ENCODE results near the gene ARID1B. TPM values are rescaled to one million over a fixed set of nuclear protein-coding genes. Genes with fewer than 3 reads are reported as not detected.

ARID1B gene
- total and polyA plus RNA-seq, 2 of the 13 experiments (the other 11 are each of a cell fraction or from before 2014, with no cell fraction given): 20.1 to 32.6 TPM

- ATAC-seq (no peak; the same call in 2 of the 3 replicates), FAIRE-seq (no peak), DNase-seq (ENCODE audit: low spot score) (no peak)
- 0 out of 2 replicates have a peak, but pooled peaks have one; percentile 54 for TF ChIP-seq ZBTB33 (CRISPR knock-in tag; IDR thresholded peaks at IDR 0.05)
- TF ChIP-seq, protein P1, sequence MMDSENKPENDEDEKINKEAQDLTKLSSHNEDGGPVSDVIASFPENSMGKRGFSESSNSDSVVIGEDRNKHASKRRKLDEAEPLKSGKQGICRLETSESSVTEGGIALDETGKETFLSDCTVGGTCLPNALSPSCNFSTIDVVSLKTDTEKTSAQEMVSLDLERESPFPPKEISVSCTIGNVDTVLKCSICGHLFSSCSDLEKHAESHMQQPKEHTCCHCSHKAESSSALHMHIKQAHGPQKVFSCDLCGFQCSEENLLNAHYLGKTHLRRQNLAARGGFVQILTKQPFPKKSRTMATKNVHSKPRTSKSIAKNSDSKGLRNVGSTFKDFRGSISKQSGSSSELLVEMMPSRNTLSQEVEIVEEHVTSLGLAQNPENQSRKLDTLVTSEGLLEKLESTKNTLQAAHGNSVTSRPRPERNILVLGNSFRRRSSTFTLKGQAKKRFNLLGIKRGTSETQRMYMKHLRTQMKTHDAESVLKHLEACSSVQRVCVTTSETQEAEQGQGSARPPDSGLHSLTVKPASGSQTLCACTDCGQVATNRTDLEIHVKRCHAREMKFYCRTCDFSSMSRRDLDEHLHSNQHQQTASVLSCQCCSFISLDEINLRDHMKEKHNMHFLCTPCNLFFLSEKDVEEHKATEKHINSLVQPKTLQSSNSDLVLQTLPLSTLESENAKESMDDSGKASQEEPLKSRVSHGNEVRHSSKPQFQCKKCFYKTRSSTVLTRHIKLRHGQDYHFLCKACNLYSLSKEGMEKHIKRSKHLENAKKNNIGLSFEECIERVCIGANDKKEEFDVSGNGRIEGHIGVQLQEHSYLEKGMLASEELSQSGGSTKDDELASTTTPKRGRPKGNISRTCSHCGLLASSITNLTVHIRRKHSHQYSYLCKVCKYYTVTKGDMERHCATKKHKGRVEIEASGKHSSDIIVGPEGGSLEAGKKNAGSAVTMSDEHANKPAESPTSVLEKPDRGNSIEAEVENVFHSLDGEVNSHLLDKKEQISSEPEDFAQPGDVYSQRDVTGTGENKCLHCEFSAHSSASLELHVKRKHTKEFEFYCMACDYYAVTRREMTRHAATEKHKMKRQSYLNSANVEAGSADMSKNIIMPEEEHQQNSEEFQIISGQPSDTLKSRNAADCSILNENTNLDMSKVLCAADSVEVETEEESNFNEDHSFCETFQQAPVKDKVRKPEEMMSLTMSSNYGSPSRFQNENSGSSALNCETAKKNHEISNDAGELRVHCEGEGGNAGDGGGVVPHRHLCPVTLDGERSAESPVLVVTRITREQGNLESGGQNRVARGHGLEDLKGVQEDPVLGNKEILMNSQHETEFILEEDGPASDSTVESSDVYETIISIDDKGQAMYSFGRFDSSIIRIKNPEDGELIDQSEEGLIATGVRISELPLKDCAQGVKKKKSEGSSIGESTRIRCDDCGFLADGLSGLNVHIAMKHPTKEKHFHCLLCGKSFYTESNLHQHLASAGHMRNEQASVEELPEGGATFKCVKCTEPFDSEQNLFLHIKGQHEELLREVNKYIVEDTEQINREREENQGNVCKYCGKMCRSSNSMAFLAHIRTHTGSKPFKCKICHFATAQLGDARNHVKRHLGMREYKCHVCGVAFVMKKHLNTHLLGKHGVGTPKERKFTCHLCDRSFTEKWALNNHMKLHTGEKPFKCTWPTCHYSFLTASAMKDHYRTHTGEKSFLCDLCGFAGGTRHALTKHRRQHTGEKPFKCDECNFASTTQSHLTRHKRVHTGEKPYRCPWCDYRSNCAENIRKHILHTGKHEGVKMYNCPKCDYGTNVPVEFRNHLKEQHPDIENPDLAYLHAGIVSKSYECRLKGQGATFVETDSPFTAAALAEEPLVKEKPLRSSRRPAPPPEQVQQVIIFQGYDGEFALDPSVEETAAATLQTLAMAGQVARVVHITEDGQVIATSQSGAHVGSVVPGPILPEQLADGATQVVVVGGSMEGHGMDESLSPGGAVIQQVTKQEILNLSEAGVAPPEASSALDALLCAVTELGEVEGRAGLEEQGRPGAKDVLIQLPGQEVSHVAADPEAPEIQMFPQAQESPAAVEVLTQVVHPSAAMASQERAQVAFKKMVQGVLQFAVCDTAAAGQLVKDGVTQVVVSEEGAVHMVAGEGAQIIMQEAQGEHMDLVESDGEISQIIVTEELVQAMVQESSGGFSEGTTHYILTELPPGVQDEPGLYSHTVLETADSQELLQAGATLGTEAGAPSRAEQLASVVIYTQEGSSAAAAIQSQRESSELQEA (CRISPR knock-in tag; IDR thresholded peaks at IDR 0.05; ENCODE audit: not compliant biosample characterization): no peak
- intact Hi-C loops (cut with micrococcal nuclease; ENCODE audit: unreplicated experiment): no loop called here
- in situ Hi-C loops (cut with HindIII; ENCODE audit: extremely low pct_ligation_motif_present, low pct_unique_long_range_greater_than_20kb): no loop called here
- Histone ChIP-seq H3K4me1 (ENCODE audit: insufficient read depth, low read length) (peaks cover 5% of the 10 kb centered on the region), H3K27me3 (ENCODE audit: control insufficient read depth in 1 of 2, insufficient read depth in 2 of 2, low read length in 2 of 2) (no peaks in the 10 kb centered on the region), H3K79me2 (ENCODE audit: insufficient read depth, low read length) (peaks cover 25% of the 10 kb centered on the region), H3K4me3 (replicated peaks in 1 of 3; ENCODE audit: insufficient read depth in 1 of 3, low read depth in 2 of 3, low read length in 3 of 3) (no peak overlapping the region), H2AFZ (ENCODE audit: low read length) (no peak overlapping the region), H3K27ac (ENCODE audit: extremely low read length, insufficient read depth, low read length) (no peak overlapping the region), H3K9me3 (ENCODE audit: low read length) (no peaks in the 10 kb centered on the region), H3K9ac (ENCODE audit: insufficient read depth, low read depth, low read length) (no peak overlapping the region), H4K20me1 (ENCODE audit: insufficient read depth, low read length) (no peaks in the 10 kb centered on the region), H3K36me3 (replicated peaks in 1 of 2; ENCODE audit: control insufficient read depth in 1 of 2, insufficient read depth in 2 of 2, low read length in 2 of 2) (no peaks in the 10 kb centered on the region; a peak in 1 of 5 replicates), H3K4me2 (ENCODE audit: low read depth, low read length) (no peak overlapping the region)
- no TSS peak for BruUV-seq (replicated peaks)
- ChIA-PET POLR2A (no interaction called here), CTCF (ENCODE audit: low intra/inter-chr PET ratio, low total read pairs) (no interaction called here)
- WGBS (ENCODE audit: low lambda C conversion rate): 96% methylated on average over 7 of the region's 7 CpGs
Observed at GRCh38 chr6:156998794-156999330, 221.7 kb downstream of the ARID1B start.
